ENCODE data around the gene ATP6V0B.

The ATP6V0B gene

DNA sequence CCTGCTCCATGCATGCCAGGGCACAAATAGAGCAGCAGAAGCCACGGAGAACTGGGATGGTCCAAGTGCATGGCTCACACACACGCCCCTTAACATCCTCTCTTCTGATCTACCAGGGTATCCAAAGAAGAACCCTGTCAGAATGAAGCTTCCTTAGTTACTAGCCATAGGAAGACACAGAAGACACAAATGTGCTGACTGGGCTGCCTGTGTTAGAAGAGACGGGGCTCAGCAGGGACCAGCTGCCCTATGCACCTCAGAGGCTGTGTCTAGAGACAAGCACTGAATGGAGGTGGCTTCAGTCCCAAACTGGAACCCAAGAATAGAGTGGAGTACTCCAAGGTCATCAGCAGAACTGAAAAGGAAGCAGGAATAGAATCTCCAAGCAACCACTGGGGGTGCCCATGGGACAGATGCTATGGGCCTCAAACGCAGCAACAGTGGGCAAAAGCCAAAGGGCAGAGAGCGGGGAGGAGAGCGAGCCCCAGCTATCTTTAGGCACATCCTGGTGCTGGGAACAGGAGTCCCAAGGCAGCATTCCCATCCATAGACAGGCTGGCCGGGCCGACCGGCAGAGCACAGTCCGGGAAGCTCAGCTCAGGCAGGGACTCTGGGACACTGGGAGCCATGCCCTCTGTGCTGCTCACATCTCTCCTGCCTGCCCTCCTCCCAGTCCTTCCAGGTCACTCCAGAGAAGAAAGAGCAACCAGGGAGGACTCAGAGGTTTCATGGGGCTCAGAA, 47.0 kb downstream of the ATP6V0B start:
- DNase-seq (ENCODE audit: low read depth), result no peak
- TF ChIP-seq MYC (IDR thresholded peaks at IDR 0.05; ENCODE audit: low read depth, low read length) (no peak), CTCF (IDR thresholded peaks at IDR 0.05; ENCODE audit: low read depth, low read length) (no peak), POLR2A (IDR thresholded peaks at IDR 0.05; ENCODE audit: extremely low read depth, insufficient read length) (no peak)
- TF ChIP-seq, protein P1, sequence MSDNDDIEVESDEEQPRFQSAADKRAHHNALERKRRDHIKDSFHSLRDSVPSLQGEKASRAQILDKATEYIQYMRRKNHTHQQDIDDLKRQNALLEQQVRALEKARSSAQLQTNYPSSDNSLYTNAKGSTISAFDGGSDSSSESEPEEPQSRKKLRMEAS (IDR thresholded peaks at IDR 0.05; ENCODE audit: low read depth, low read length), result no peak
- no peak overlapping the region for H3K4me3 ChIP-seq (ENCODE audit: low read depth, low read length)

GRCh38 chr1:44024031-44024902, 49.5 kb downstream of the ATP6V0B start:
- DNase-seq (ENCODE audit: low read depth), result no peak
- TF ChIP-seq, protein P1 (IDR thresholded peaks at IDR 0.05; ENCODE audit: low read depth, low read length), result no peak
- TF ChIP-seq POLR2A (IDR thresholded peaks at IDR 0.05; ENCODE audit: extremely low read depth, insufficient read length), result no peak
- TF ChIP-seq CTCF (IDR thresholded peaks at IDR 0.05; ENCODE audit: low read depth, low read length), result no peak
- no peak for TF ChIP-seq MYC (IDR thresholded peaks at IDR 0.05; ENCODE audit: low read depth, low read length)
- no peak overlapping the region for H3K4me3 ChIP-seq (ENCODE audit: low read depth, low read length)

- no peak for TF ChIP-seq POLR2A (IDR thresholded peaks at IDR 0.05; ENCODE audit: extremely low read depth, insufficient read length)
- no peak for TF ChIP-seq CTCF (IDR thresholded peaks at IDR 0.05; ENCODE audit: low read depth, low read length)
- TF ChIP-seq, protein P1 (IDR thresholded peaks at IDR 0.05; ENCODE audit: low read depth, low read length), result no peak
- TF ChIP-seq MYC (IDR thresholded peaks at IDR 0.05; ENCODE audit: low read depth, low read length), result no peak
- H3K4me3 ChIP-seq (ENCODE audit: low read depth, low read length), result no peak overlapping the region
- no peak for DNase-seq (ENCODE audit: low read depth)
Measured at GRCh38 chr1:44024903-44025525, 50.3 kb downstream of the ATP6V0B start.

GRCh38 chr1:44025816-44026215, 51.1 kb downstream of the ATP6V0B start:
- DNase-seq (ENCODE audit: low read depth), result no peak
- no peak overlapping the region for H3K4me3 ChIP-seq (ENCODE audit: low read depth, low read length)
- no peak for TF ChIP-seq POLR2A (IDR thresholded peaks at IDR 0.05; ENCODE audit: extremely low read depth, insufficient read length)
- no peak for TF ChIP-seq CTCF (IDR thresholded peaks at IDR 0.05; ENCODE audit: low read depth, low read length)

DNA sequence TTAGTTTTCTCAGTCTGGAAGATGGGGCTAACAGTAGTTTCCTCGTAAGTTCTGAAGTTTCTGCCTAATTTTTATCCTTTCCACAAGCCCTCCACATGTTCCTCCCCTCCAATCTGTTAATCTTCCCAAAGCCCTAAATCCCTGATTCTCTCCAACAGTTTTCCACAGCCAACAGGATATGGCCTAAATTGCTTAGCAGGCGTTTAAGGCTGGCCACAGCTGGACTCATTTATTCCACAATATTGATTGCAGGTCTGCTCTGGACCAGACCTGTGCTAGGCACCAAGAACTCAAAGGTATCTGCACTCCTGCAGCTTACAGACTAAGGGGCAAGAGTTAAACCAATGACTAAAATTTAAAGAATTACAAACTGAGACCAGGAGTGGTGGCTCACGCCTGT, 52.6 kb downstream of the ATP6V0B start:
- no peak for DNase-seq (ENCODE audit: low read depth)
- TF ChIP-seq MYC (IDR thresholded peaks at IDR 0.05; ENCODE audit: low read depth, low read length) (no peak), CTCF (IDR thresholded peaks at IDR 0.05; ENCODE audit: low read depth, low read length) (no peak), POLR2A (IDR thresholded peaks at IDR 0.05; ENCODE audit: extremely low read depth, insufficient read length) (no peak)
- TF ChIP-seq, protein P1 (IDR thresholded peaks at IDR 0.05; ENCODE audit: low read depth, low read length), result no peak
- H3K4me3 ChIP-seq (ENCODE audit: low read depth, low read length), result no peak overlapping the region

Measured in NB4 (cell line).